Loucy (cell line): ENCODE data around the gene MYO3B.

ENCODE experiments used
- CTCF ChIP-seq: fragments of 200-600 bp; sonication (generic); conservative IDR thresholded peaks from 2 replicates; pipeline ENCODE4 v1.5.1; 2014; ENCODE audit warnings: mild to moderate bottlenecking, antibody characterized with exemption, low read length
- EZH2phosphoT487 ChIP-seq: fragments of 200-600 bp; IDR thresholded peaks from 2 replicates; pipeline ENCODE4 v1.6.1; 2018; ENCODE audit warnings: antibody characterized with exemption, mild to moderate bottlenecking, moderate library complexity, borderline replicate concordance

- TF ChIP-seq CTCF, result no peak
- TF ChIP-seq EZH2phosphoT487, result no peak
Observed at GRCh38 chr2:170530803-170531564, 353.0 kb downstream of the MYO3B start.
